ENCODE measurements around the gene TIPRL.

The TIPRL gene

GRCh38 chr1:168178638-168179437 lies at the start of gene TIPRL:
TSS of gene TIPRL (plus strand) at chr1:168178962. CDS start at chr1:168179078, 116 bp downstream.
- Mint-ChIP-seq H3K27ac (no peak within 1 kb of the TSS), H3K4me3 (no peak within 1 kb of the TSS), H3K27me3 (peaks cover under 1% of the 10 kb centered on the region), H3K4me1 (peaks cover 17% of the 10 kb centered on the region), H3K36me3 (no peaks in the 10 kb centered on the region), H3K9me3 (no peaks in the 10 kb centered on the region)

GRCh38 chr1:168129933-168130332 lies 48.8 kb upstream of the TIPRL start:
- Mint-ChIP-seq H3K9me3 (peaks cover 5% of the 10 kb centered on the region), H3K4me1 (peaks cover 2% of the 10 kb centered on the region), H3K27ac (no peak overlapping the region), H3K27me3 (peaks cover 34% of the 10 kb centered on the region), H3K36me3 (peaks cover 5% of the 10 kb centered on the region), H3K4me3 (no peak overlapping the region)

GRCh38 chr1:168134132-168134531 lies 44.6 kb upstream of the TIPRL start:
- Mint-ChIP-seq H3K27me3 (peaks cover 34% of the 10 kb centered on the region), H3K4me3 (no peak overlapping the region), H3K4me1 (peaks cover 30% of the 10 kb centered on the region), H3K36me3 (no peaks in the 10 kb centered on the region), H3K27ac (no peak overlapping the region), H3K9me3 (no peaks in the 10 kb centered on the region)

GRCh38 chr1:168134642-168135041 lies 44.1 kb upstream of the TIPRL start:
- Mint-ChIP-seq H3K36me3 (no peaks in the 10 kb centered on the region), H3K9me3 (no peaks in the 10 kb centered on the region), H3K4me3 (peak overlapping the region; percentile 83), H3K27ac (no peak overlapping the region), H3K27me3 (peaks cover 34% of the 10 kb centered on the region), H3K4me1 (peaks cover 30% of the 10 kb centered on the region)

GRCh38 chr1:168135116-168135920 lies 43.4 kb upstream of the TIPRL start:
- H3K36me3 Mint-ChIP-seq, result no peaks in the 10 kb centered on the region
- peaks cover 29% of the 10 kb centered on the region for H3K27me3 Mint-ChIP-seq
- peak overlapping the region; percentile 83 for H3K4me3 Mint-ChIP-seq
- H3K4me1 Mint-ChIP-seq, result peaks cover 30% of the 10 kb centered on the region
- H3K9me3 Mint-ChIP-seq, result no peaks in the 10 kb centered on the region
- no peak overlapping the region for H3K27ac Mint-ChIP-seq

- Mint-ChIP-seq H3K4me3 (peak overlapping the region; percentile 83), H3K27me3 (peaks cover 27% of the 10 kb centered on the region), H3K36me3 (no peaks in the 10 kb centered on the region), H3K27ac (no peak overlapping the region), H3K4me1 (peaks cover 30% of the 10 kb centered on the region), H3K9me3 (no peaks in the 10 kb centered on the region)
Observed at GRCh38 chr1:168135921-168136708, 42.6 kb upstream of the TIPRL start.

GRCh38 chr1:168136709-168137514 lies 41.9 kb upstream of the TIPRL start, which contains the start of gene GPR161:
TSS of gene GPR161 (minus strand) at chr1:168136930. CDS start at chr1:168104850, 32,080 bp downstream.
- Mint-ChIP-seq H3K9me3 (no peaks in the 10 kb centered on the region), H3K4me1 (peaks cover 30% of the 10 kb centered on the region), H3K27me3 (peaks cover 22% of the 10 kb centered on the region), H3K36me3 (no peaks in the 10 kb centered on the region), H3K27ac (peak within 1 kb of the TSS; percentile 97), H3K4me3 (peak within 1 kb of the TSS; percentile 93)

- H3K36me3 Mint-ChIP-seq, result no peaks in the 10 kb centered on the region
- no peaks in the 10 kb centered on the region for H3K9me3 Mint-ChIP-seq
- peaks cover 30% of the 10 kb centered on the region for H3K4me1 Mint-ChIP-seq
- peak overlapping the region; percentile 97 for H3K27ac Mint-ChIP-seq
- peak overlapping the region; percentile 93 for H3K4me3 Mint-ChIP-seq
- peaks cover 22% of the 10 kb centered on the region for H3K27me3 Mint-ChIP-seq
Observed at GRCh38 chr1:168137515-168137821, 41.3 kb upstream of the TIPRL start.

- H3K4me3 Mint-ChIP-seq, result peak overlapping the region; percentile 93
- H3K9me3 Mint-ChIP-seq, result no peaks in the 10 kb centered on the region
- no peaks in the 10 kb centered on the region for H3K36me3 Mint-ChIP-seq
- peaks cover 19% of the 10 kb centered on the region for H3K27me3 Mint-ChIP-seq
- H3K4me1 Mint-ChIP-seq, result peaks cover 30% of the 10 kb centered on the region
- H3K27ac Mint-ChIP-seq, result no peak overlapping the region
Observed at GRCh38 chr1:168138134-168138533, 40.6 kb upstream of the TIPRL start.

GRCh38 chr1:168139070-168139469 lies 39.7 kb upstream of the TIPRL start:
- Mint-ChIP-seq H3K4me1 (peaks cover 30% of the 10 kb centered on the region), H3K9me3 (no peaks in the 10 kb centered on the region), H3K27me3 (peaks cover 17% of the 10 kb centered on the region), H3K27ac (no peak overlapping the region), H3K4me3 (no peak overlapping the region), H3K36me3 (no peaks in the 10 kb centered on the region)

GRCh38 chr1:168141871-168142385 lies 36.8 kb upstream of the TIPRL start:
- Mint-ChIP-seq H3K4me3 (no peak overlapping the region), H3K27me3 (peaks cover 3% of the 10 kb centered on the region), H3K9me3 (no peaks in the 10 kb centered on the region), H3K36me3 (no peaks in the 10 kb centered on the region), H3K27ac (no peak overlapping the region), H3K4me1 (peaks cover 25% of the 10 kb centered on the region)

- Mint-ChIP-seq H3K4me1 (peaks cover 18% of the 10 kb centered on the region), H3K27me3 (no peaks in the 10 kb centered on the region), H3K27ac (no peak overlapping the region), H3K36me3 (no peaks in the 10 kb centered on the region), H3K4me3 (no peak overlapping the region), H3K9me3 (no peaks in the 10 kb centered on the region)
Observed at GRCh38 chr1:168145184-168146159, 33.3 kb upstream of the TIPRL start.

- Mint-ChIP-seq H3K4me3 (no peak overlapping the region), H3K27me3 (no peaks in the 10 kb centered on the region), H3K27ac (no peak overlapping the region), H3K36me3 (no peaks in the 10 kb centered on the region), H3K9me3 (no peaks in the 10 kb centered on the region), H3K4me1 (peaks cover 18% of the 10 kb centered on the region)
Observed at GRCh38 chr1:168146160-168146539, 32.6 kb upstream of the TIPRL start.

GRCh38 chr1:168146626-168147025 lies 32.1 kb upstream of the TIPRL start:
- H3K27me3 Mint-ChIP-seq, result no peaks in the 10 kb centered on the region
- no peak overlapping the region for H3K4me3 Mint-ChIP-seq
- H3K4me1 Mint-ChIP-seq, result peaks cover 18% of the 10 kb centered on the region
- no peaks in the 10 kb centered on the region for H3K36me3 Mint-ChIP-seq
- no peaks in the 10 kb centered on the region for H3K9me3 Mint-ChIP-seq
- no peak overlapping the region for H3K27ac Mint-ChIP-seq

Data from activated naive CD4-positive, alpha-beta T cell treated with anti-CD3 and anti-CD28 coated beads, Interleukin-2, amount 50 U/mL, for 24 hours (primary cell).